ENCODE results near the gene HLA-A.
A peak's percentile ranks its signal among the peaks of the same experiment; 100 is the strongest.
"Not testable (repeated sequence)": the region's sequence is repeated elsewhere in the genome, so short reads cannot be mapped to it uniquely, and the experiment has no call there.

HLA-A gene

GRCh38 chr6:29959467-29959866 lies 17.1 kb downstream of the HLA-A start:
- FAIRE-seq = no peak

GRCh38 chr6:29961966-29962365 lies 19.6 kb downstream of the HLA-A start:
- FAIRE-seq = no peak
- no peak for DNase-seq (ENCODE audit: low spot score)

More at GRCh38 chr6:29959467-29959866, 17.1 kb downstream of the HLA-A start:
- DNase-seq (ENCODE audit: low spot score) = no peak

DNA sequence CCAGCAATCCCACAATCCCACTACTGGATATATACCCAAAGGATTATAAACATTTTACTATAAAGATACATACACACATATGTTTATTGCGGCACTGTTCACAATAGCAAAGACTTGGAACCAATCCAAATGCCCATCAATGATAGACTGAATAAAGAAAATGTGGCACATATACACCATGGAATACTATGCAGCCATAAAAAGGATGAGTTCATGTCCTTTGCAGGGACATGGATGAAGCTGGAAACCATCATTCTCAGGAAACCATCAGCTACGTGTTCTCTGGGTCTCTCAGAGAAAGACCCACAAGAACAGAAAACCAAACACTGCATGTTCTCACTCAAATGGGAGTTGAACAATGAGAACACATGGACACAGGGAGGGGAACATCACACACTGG lies 21.4 kb downstream of the HLA-A start:
- not testable (repeated sequence) for FAIRE-seq

DNA sequence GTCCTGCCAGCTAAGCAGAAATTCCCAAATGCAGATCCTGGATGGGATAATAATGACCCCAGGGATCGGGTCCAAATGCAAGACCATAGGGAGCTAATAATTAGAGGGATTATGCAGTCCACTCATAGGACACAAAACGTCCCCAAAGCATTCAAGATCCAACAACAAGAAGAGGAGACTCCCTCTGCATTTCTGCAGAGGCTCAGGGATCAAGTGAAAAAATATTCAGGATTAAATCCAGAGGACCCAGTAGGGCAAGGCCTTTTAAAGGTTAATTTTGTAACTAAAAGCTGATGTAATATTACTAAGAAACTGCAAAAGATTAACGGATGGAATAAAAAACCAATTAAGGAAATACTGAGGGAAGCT lies 22.2 kb downstream of the HLA-A start:
- no peak for DNase-seq (ENCODE audit: low spot score)
- no peak for FAIRE-seq

More for the DNA sequence above, 21.4 kb downstream of the HLA-A start:
- DNase-seq (ENCODE audit: low spot score) = not testable (repeated sequence)

DNA sequence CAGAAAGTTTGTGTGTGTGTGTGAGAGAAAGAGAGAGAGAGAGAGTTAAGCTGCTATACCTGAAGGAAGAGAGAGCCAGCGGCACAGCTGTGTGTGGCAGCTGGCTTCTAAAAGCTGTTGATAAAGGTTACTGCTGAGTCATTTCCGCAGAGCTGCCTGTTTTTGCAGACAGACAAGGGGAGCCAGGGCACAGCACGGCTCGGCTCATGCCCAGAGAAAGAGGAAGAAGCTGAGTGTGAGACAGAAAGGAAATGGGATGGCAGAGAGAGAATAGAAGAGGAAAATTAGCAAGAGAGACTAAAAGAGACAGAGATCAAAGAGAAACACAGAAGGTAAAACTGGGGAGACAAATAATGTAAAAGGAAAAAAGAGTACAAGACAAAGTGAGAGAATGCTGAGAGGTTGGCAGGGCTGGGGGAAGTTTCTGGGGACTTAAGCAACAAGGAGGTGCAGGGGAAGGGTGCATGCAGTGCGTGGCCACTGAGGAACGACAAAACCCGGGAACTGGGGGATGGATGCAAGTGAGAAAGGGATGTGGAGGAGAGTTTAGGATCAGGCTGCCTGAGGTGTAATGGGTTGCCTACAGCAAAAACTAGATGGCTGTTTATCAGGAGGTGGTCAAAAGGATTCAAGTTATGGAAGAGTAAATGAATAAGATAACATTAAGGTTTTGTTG lies 22.7 kb downstream of the HLA-A start:
- DNase-seq (ENCODE audit: low spot score) (peak; percentile 78), FAIRE-seq (peak; percentile 89)

DNA sequence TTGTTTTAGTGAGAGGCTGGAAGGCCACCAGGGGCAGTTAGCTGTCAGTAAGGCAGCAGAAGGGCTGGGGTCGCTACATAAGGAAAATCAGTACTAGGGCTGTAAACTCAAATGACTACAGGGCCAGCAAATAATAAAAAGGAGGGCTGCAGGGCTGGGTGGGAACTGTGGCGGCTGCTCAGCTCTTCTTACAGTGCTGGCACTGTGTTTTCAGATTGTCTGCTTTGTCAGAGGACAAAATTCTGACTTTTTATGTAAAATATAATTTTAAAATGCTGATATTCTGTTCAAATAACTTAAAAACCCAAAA lies 23.2 kb downstream of the HLA-A start:
- FAIRE-seq (no peak), DNase-seq (ENCODE audit: low spot score) (no peak)

GRCh38 chr6:29965873-29966601 lies 23.7 kb downstream of the HLA-A start:
- FAIRE-seq (peak; percentile 88), DNase-seq (ENCODE audit: low spot score) (peak; percentile 87)

DNA sequence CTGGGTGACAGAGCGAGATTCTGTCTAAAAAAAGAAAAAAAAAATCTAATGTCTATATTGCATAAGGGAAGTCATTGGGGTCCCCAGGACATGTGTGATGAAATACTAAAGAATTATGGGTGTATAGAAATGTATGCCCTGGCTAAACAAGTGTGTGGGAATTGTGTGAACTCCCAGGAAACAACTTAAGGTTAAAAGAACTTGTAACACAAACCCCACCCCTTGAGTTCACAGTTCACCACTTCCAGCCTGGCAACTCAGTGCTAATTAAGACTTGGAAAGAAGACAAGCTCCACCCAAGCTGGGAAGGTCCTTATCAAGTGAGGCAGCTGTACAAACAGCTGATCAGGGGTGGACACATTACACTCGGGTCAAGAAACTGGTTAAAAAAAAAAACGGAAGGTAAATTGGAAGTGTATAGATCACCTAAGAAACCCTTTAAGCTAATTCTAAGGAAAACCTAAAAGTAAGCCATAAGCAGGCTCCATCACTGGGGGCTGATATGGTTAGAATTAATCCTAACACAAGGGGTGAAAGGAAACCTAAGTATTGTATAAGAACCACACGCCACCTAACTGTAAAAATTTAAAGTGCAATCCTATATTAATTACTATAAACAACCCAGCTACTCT lies 25.2 kb downstream of the HLA-A start:
- DNase-seq (ENCODE audit: low spot score) (no peak), FAIRE-seq (no peak)

DNA sequence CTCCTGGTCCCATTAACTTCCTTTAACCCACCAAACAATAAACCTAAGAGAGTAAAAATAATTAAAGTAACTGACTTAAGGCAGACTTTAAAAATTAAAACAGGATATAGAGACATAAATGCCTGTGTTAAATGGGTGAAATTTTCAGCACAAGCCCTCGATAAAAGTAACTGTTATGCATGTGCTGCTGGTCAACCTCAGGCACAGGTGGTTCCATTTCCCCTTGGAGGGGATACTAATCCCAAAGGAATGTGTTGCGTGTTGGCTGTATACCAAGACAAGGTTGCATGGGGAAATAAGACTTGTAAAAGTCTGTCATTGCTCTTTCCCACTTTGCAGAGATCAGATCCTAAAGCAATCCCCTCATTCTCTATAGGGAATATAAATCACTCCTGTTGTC lies 25.8 kb downstream of the HLA-A start:
- peak; percentile 38 for DNase-seq (ENCODE audit: low spot score)
- FAIRE-seq = peak; percentile 74

GRCh38 chr6:29968905-29969304 lies 26.6 kb downstream of the HLA-A start:
- FAIRE-seq (no peak), DNase-seq (ENCODE audit: low spot score) (no peak)

DNA sequence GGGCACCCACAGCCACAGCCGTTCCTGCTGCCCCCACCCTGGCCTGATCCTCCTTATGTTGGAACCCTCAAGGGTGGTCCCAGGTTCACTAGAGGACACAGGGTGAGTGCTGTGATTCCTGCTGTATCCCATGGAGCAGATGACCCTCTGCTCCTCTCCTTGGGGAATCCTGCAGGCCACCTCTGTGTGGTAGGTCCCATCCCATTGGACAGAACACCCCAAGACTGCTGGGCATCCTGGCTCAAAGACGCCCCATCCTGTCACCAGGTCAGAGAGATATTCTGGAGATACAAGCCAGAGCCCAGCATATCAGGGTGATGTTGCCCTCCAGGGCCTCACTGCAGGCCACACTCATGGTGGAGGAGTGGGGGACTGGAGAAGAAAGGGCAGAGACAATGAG lies 28.4 kb downstream of the HLA-A start:
- DNase-seq (ENCODE audit: low spot score) (no peak), FAIRE-seq (no peak)

- FAIRE-seq (no peak), DNase-seq (ENCODE audit: low spot score) (no peak)
Observed at GRCh38 chr6:29974901-29975560, 32.7 kb downstream of the HLA-A start.

GRCh38 chr6:29975561-29975907 lies 33.2 kb downstream of the HLA-A start:
- DNase-seq (ENCODE audit: low spot score) (no peak), FAIRE-seq (no peak)

- no peak for FAIRE-seq
- no peak for DNase-seq (ENCODE audit: low spot score)
Observed at GRCh38 chr6:29976253-29976587, 33.9 kb downstream of the HLA-A start.

DNA sequence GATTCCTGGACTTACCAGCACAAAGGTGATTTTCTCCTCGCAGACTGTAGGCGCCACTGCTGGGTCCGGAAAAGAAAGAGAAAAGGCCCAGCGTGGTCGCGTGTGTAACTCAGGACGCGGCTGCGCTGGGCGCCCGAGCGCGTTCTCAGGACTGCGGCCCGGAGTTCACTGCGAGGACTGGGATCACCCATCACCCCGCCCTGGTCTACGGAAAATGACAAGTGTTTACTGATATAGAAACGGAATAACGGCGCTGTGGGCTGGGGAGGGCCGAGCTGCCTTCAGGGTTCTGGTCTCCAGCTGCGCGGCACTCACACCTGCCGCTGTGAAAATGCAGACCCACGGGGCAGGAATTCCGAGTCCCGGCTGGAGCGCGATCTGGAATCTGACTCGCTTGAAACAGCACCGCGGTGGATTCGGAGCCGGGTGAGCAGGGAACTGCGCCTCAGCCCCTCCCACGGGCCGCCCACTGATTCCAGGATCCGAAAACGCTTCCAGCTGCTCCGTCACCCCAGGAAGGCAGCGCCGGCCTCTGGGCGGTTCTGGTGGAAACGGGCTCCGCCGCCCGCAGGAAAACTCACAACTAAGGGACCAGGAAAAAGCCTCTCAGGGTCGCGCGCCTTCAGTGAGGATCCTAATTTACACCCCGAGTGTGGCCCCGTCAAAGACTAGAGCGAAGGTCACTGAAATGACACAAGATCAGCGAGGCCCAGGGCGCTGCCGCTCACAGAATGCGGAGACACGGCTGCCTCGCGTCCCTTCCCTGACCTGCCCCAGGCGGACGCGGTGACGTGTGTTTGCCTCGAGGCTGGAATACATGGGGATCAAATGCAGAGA lies 34.5 kb downstream of the HLA-A start:
- DNase-seq (ENCODE audit: low spot score) (peak; percentile 29), FAIRE-seq (no peak)

DNA sequence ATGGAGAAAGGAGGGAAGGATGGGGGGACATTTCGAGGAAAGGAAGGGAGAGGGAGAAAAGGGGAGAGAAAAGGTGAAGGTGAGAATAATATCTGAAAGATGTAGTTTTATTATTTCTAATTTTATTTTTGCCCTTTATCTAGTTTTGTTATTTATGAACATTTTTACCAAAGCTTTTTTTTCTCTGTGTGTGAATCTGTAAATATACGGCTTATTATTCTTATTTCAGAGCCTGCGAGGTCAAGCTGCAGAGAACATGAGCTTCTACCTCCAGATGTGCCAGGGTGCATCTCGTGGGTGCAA lies 35.0 kb downstream of the HLA-A start:
- FAIRE-seq (no peak), DNase-seq (ENCODE audit: low spot score) (no peak)

DNA sequence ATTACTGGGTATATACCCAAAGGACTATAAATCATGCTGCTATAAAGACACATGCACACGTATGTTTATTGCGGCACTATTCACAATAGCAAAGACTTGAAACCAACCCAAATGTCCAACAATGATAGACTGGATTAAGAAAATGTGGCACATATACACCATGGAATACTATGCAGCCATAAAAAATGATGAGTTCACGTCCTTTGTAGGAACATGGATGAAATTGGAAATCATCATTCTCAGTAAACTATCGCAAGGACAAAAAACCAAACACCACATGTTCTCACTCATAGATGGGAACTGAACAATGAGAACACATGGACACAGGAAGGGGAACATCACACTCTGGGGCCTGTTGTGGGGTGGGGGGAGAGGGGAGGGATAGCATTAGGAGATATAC lies 37.7 kb downstream of the HLA-A start:
- FAIRE-seq; DNase-seq (ENCODE audit: low spot score): not testable (repeated sequence)

GRCh38 chr6:29980511-29980910 lies 38.2 kb downstream of the HLA-A start:
- DNase-seq (ENCODE audit: low spot score) (no peak), FAIRE-seq (no peak)

- DNase-seq (ENCODE audit: low spot score) (no peak), FAIRE-seq (no peak)
Observed at GRCh38 chr6:29981211-29981812, 39.0 kb downstream of the HLA-A start.

DNA sequence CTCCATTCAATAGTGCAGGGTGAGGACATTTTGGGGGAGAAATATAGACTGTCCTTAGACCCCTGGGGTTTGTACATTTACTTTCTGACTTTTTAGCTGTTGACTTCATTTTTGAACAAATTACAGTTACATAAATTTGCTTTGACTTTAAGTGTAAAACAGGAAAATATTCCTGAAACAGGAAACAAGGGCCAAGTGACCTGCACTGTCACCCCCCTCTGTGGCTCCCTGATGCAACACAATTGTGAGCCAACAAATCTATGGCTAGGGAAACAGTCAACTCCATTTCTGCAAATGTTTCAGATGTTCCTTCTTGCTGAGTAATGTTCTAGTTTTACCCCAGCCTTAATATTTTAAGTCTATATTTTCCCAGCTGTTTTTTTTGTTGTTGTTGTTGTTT lies 39.8 kb downstream of the HLA-A start:
- DNase-seq (ENCODE audit: low spot score) = no peak
- no peak for FAIRE-seq

GRCh38 chr6:29984232-29984631 lies 41.9 kb downstream of the HLA-A start:
- no peak for DNase-seq (ENCODE audit: low spot score)
- FAIRE-seq = no peak
